H1 (cell line): ENCODE results near the gene NUP98. TPM values are rescaled to one million over a fixed set of nuclear protein-coding genes. Genes with fewer than 3 reads are reported as not detected.

Experiments
- CTCF ChIA-PET: fragments of 300-600 bp; sonication (Branson Sonifier 250); formaldehyde crosslinking; loops from one replicate; lab custom pipeline; 2021; ENCODE audit not compliant: partially characterized antibody; lab: Charles Lee
- POLR2A ChIA-PET: fragments of 300-600 bp; sonication (Branson Sonifier 250); formaldehyde crosslinking; loops from one replicate; lab custom pipeline; 2021; ENCODE audit warnings: inconsistent platforms; ENCODE audit not compliant: partially characterized antibody; lab: Charles Lee
- DNase-seq, 2 experiments: peaks; one replicate each; pipeline versions ENCODE4 v3.0.0 to v3.0.0-alpha.2; 2010 to 2022; ENCODE audit warnings: low spot score in 2 of 2, low read depth in 1 of 2, mixed read lengths in 1 of 2
- FAIRE-seq: peaks from 2 replicates; lab custom pipeline; 2011; peaks lifted over from hg19 to GRCh38; lab: Jason Lieb, UNC
- H2AFZ ChIP-seq: 2 replicates; pipeline ENCODE4 v1.8.1; 2012; ENCODE audit warnings: low read length, inconsistent platforms
- H2AK5ac ChIP-seq: 2 replicates; pipeline ENCODE4 v1.6.1; 2013; ENCODE audit warnings: low read depth, low read length
- H2BK120ac ChIP-seq: replicated peaks from 2 replicates; pipeline ENCODE3; 2013; ENCODE audit warnings: low read depth, low read length, inconsistent platforms
- H2BK12ac ChIP-seq: 2 replicates; pipeline ENCODE4 v1.6.1; 2013; ENCODE audit warnings: low read depth, low read length
- H2BK15ac ChIP-seq: 2 replicates; pipeline ENCODE4 v1.6.1; 2013; ENCODE audit warnings: low read length
- H2BK20ac ChIP-seq: 2 replicates; pipeline ENCODE4 v1.6.1; 2013; ENCODE audit warnings: low read length
- H2BK5ac ChIP-seq: 2 replicates; pipeline ENCODE4 v1.6.1; 2013; ENCODE audit warnings: low read depth, low read length
- H3K14ac ChIP-seq: 2 replicates; pipeline ENCODE4 v1.6.1; 2013; ENCODE audit warnings: inconsistent platforms; ENCODE audit not compliant: insufficient read length
- H3K18ac ChIP-seq: 2 replicates; pipeline ENCODE4 v1.6.1; 2013; ENCODE audit warnings: low read length; ENCODE audit errors: extremely low read depth
- H3K23ac ChIP-seq: 2 replicates; pipeline ENCODE4 v1.6.1; 2013; ENCODE audit warnings: inconsistent platforms; ENCODE audit not compliant: insufficient read length
- H3K23me2 ChIP-seq: 2 replicates; pipeline ENCODE4 v1.6.1; 2013; ENCODE audit warnings: low read depth, low read length
- H3K27ac ChIP-seq: 2 replicates; pipeline ENCODE4 v1.6.1; 2011; ENCODE audit warnings: low read depth, low read length, inconsistent platforms
- H3K27me3 ChIP-seq, 4 experiments: replicated peaks in 1 of 4; 1 replicate in 1 of 4; 2 replicates in 3 of 4; pipeline versions ENCODE4 v1.6.1 to v1.8.1; 2011 to 2013; ENCODE audit warnings: low read length in 3 of 4, mild to moderate bottlenecking in 3 of 4, inconsistent platforms in 2 of 4, mixed read lengths in 2 of 4, moderate library complexity in 1 of 4; ENCODE audit not compliant: control insufficient read depth in 3 of 4, insufficient read depth in 3 of 4; ENCODE audit errors: extremely low read depth in 1 of 4
- H3K36me3 ChIP-seq, 4 experiments: 2 replicates each; pipeline versions ENCODE4 v1.6.1 to v1.8.1; 2011 to 2013; ENCODE audit warnings: mild to moderate bottlenecking in 4 of 4, low read length in 3 of 4, moderate library complexity in 2 of 4, control low read depth in 1 of 4, inconsistent platforms in 1 of 4; ENCODE audit not compliant: insufficient read depth in 4 of 4, control insufficient read depth in 2 of 4
- H3K4ac ChIP-seq: replicated peaks from 2 replicates; pipeline ENCODE3; 2013; ENCODE audit warnings: low read length, low read depth, mixed read lengths, inconsistent platforms; ENCODE audit not compliant: insufficient read length
- H3K4me1 ChIP-seq, 4 experiments: replicated peaks in 1 of 4; 1 replicate in 1 of 4; 2 replicates in 3 of 4; pipeline versions ENCODE4 v1.6.1 to v1.8.1; 2011 to 2013; ENCODE audit warnings: low read length in 3 of 4, inconsistent platforms in 2 of 4, mixed read lengths in 1 of 4; ENCODE audit not compliant: insufficient read depth in 4 of 4, control insufficient read depth in 3 of 4
- H3K4me2 ChIP-seq, 2 experiments: 2 replicates each; pipeline versions ENCODE4 v1.6.1 to v1.8.1; 2011 to 2013; ENCODE audit warnings: low read depth in 2 of 2, low read length in 2 of 2, control low read depth in 1 of 2, inconsistent platforms in 1 of 2, mild to moderate bottlenecking in 1 of 2; ENCODE audit not compliant: insufficient read depth in 1 of 2
- H3K4me3 ChIP-seq, 4 experiments: fragments of 200-600, 300-600 bp in 1 of 4; sonication (generic), shearing (Covaris generic), sonication (Bioruptor Twin) in 1 of 4; 2 replicates each; pipeline versions ENCODE4 v1.5.1 to v1.8.1; 2011 to 2016; ENCODE audit warnings: low read length in 4 of 4, low read depth in 3 of 4, control low read depth in 2 of 4, inconsistent platforms in 2 of 4, mild to moderate bottlenecking in 2 of 4, mixed read lengths in 1 of 4, moderate library complexity in 1 of 4; ENCODE audit not compliant: insufficient read depth in 2 of 4; ENCODE audit errors: extremely low read depth in 1 of 4
- H3K56ac ChIP-seq: replicated peaks from 2 replicates; pipeline ENCODE3; 2013; ENCODE audit warnings: low read depth, mild to moderate bottlenecking, mixed read lengths, low read length, inconsistent platforms; ENCODE audit not compliant: insufficient read length
- H3K79me1 ChIP-seq: 2 replicates; pipeline ENCODE4 v1.6.1; 2013; ENCODE audit warnings: low read depth, low read length, control low read depth
- H3K79me2 ChIP-seq, 2 experiments: 2 replicates each; pipeline versions ENCODE4 v1.6.1 to v1.8.1; 2012 to 2013; ENCODE audit warnings: low read length in 2 of 2, mild to moderate bottlenecking in 2 of 2, inconsistent platforms in 1 of 2; ENCODE audit not compliant: insufficient read depth in 2 of 2, control insufficient read depth in 1 of 2
- H3K9ac ChIP-seq, 4 experiments: replicated peaks in 1 of 4; 1 replicate in 1 of 4; 2 replicates in 3 of 4; pipeline versions ENCODE4 v1.6.1 to v1.8.1; 2011 to 2013; ENCODE audit warnings: low read depth in 3 of 4, low read length in 3 of 4, control low read depth in 2 of 4, mild to moderate bottlenecking in 2 of 4, moderate library complexity in 2 of 4, inconsistent platforms in 1 of 4; ENCODE audit errors: extremely low read depth in 1 of 4
- H3K9me3 ChIP-seq, 2 experiments: 2 replicates each; pipeline versions ENCODE4 v1.6.1 to v1.8.1; 2012 to 2013; ENCODE audit warnings: mild to moderate bottlenecking in 2 of 2, moderate library complexity in 2 of 2, control low read depth in 1 of 2, inconsistent platforms in 1 of 2, low read depth in 1 of 2, low read length in 1 of 2, mixed read lengths in 1 of 2; ENCODE audit not compliant: insufficient read depth in 2 of 2
- H4K20me1 ChIP-seq, 2 experiments: replicated peaks in 1 of 2; 2 replicates each; pipeline versions ENCODE3 to v1.8.1; 2011 to 2013; ENCODE audit warnings: inconsistent platforms in 2 of 2, low read length in 2 of 2, mild to moderate bottlenecking in 1 of 2; ENCODE audit not compliant: insufficient read depth in 2 of 2, control insufficient read depth in 1 of 2
- H4K5ac ChIP-seq: 2 replicates; pipeline ENCODE4 v1.6.1; 2013; ENCODE audit warnings: low read length, low read depth, mixed read lengths, inconsistent platforms; ENCODE audit not compliant: insufficient read length
- H4K8ac ChIP-seq: 2 replicates; pipeline ENCODE4 v1.8.0; 2013; ENCODE audit warnings: mild to moderate bottlenecking, moderate library complexity, low read length, inconsistent platforms; ENCODE audit not compliant: insufficient read depth; ENCODE audit errors: extremely low read depth
- H4K91ac ChIP-seq: replicated peaks from 2 replicates; pipeline ENCODE3; 2013; ENCODE audit warnings: low read length, mixed read lengths, inconsistent platforms; ENCODE audit not compliant: insufficient read length
- CBX8 ChIP-seq: fragments of 300-800, 300-1000 bp; sonication (generic); IDR thresholded peaks from 2 replicates; pipeline ENCODE4 v1.7.1; 2016; ENCODE audit warnings: low read depth, low read length, borderline replicate concordance
- CHD1 ChIP-seq: IDR thresholded peaks from 2 replicates; pipeline ENCODE4 v1.6.1; 2012; ENCODE audit warnings: low read depth, low read length, improper control_type of control experiment
- CREB1 ChIP-seq: IDR thresholded peaks from 2 replicates; pipeline ENCODE4 v1.6.1; 2012; ENCODE audit warnings: inconsistent platforms
- PHF8 ChIP-seq: fragments of 200-600 bp; sonication (generic); conservative IDR thresholded peaks from 2 replicates; pipeline ENCODE4 v1.7.1; 2012; ENCODE audit warnings: low read depth, mild to moderate bottlenecking, inconsistent platforms, low read length, moderate library complexity
- POU5F1 ChIP-seq: IDR thresholded peaks from 2 replicates; pipeline ENCODE4 v1.6.1; 2011; ENCODE audit warnings: low read depth, mild to moderate bottlenecking, low read length, moderate library complexity
- RBBP5 ChIP-seq: IDR thresholded peaks from 2 replicates; pipeline ENCODE4 v1.7.1; 2012; ENCODE audit warnings: low read depth, mild to moderate bottlenecking, inconsistent platforms, low read length, moderate library complexity, borderline replicate concordance
- RFX5 ChIP-seq: IDR thresholded peaks from 2 replicates; pipeline ENCODE4 v1.6.1; 2011; ENCODE audit warnings: low read depth, low read length, improper control_type of control experiment, borderline replicate concordance
- SIN3A ChIP-seq, 2 experiments: IDR thresholded peaks in 1 of 2; conservative IDR thresholded peaks in 1 of 2; 2 replicates each; pipeline ENCODE4 v1.6.1; 2011 to 2012; ENCODE audit warnings: low read length in 2 of 2, improper control_type of control experiment in 1 of 2, low read depth in 1 of 2, mild to moderate bottlenecking in 1 of 2
- SP4 ChIP-seq: IDR thresholded peaks from 2 replicates; pipeline ENCODE4 v1.6.1; 2012; ENCODE audit warnings: low read length, inconsistent platforms
- SUZ12 ChIP-seq: fragments of 200-600 bp; sonication (generic); IDR thresholded peaks from 2 replicates; pipeline ENCODE4 v1.6.1; 2012; ENCODE audit warnings: mild to moderate bottlenecking, inconsistent platforms, low read length, moderate library complexity, mixed read lengths
- USF2 ChIP-seq: IDR thresholded peaks from 2 replicates; pipeline ENCODE4 v1.6.1; 2011; ENCODE audit warnings: low read length, improper control_type of control experiment
- WGBS, 2 experiments: shearing (Covaris generic) in 1 of 2; methylation state at CpG; one replicate each; pipeline versions ENCODE4 v1.1.6 to v1.1.7; 2013 to 2015; ENCODE audit warnings: low lambda C conversion rate in 2 of 2, mixed read lengths in 2 of 2, inconsistent platforms in 1 of 2, low coverage in 1 of 2, missing lambda C conversion rate in 1 of 2; ENCODE audit not compliant: insufficient replicate concordance in 2 of 2, insufficient coverage in 1 of 2, insufficient read length in 1 of 2; ENCODE audit errors: extremely low coverage in 1 of 2, missing lambda C conversion rate in 1 of 2; 5-methylcytosine and 5-hydroxymethylcytosine counted together
- polyA plus RNA-seq, 7 experiments: library from polyadenylated mRNA; depleted of rRNA in 3 of 7; stranded (reverse) in 5 of 7; unstranded in 2 of 7; fragments of >200 nt in 5 of 7; fragments of 200-250 nt in 2 of 7; gene quantifications; 1 replicate in 5 of 7; 2 replicates in 1 of 7; 4 replicates in 1 of 7; pipeline versions ENCODE4 v1.2.1 to v1.2.3, GENCODE V29; 2011 to 2013; ENCODE audit warnings: missing spikeins in 2 of 7, mixed read lengths in 2 of 7
- total RNA-seq: library from RNA; stranded (reverse); fragmentation: NEBNext Ultra II Directional; extraction: Animal tissue kit (Norgen Biotek cat#: 25700); gene quantifications from 2 replicates; pipeline ENCODE4 v1.2.1, GENCODE V29; 2021

NUP98 gene
- total and polyA plus RNA-seq, 2 of the 8 experiments (the other 6 are each of a cell fraction or from before 2014, with no cell fraction given) = 98.6 to 261 TPM

- WGBS, 2 experiments = 92% methylated on average over 7 of the region's 7 CpGs; no CpG with 5 or more reads in 1 of the 2 experiments
These were observed 128.2 kb downstream of the NUP98 start for GRCh38 chr11:3669128-3669527.

More at GRCh38 chr11:3669128-3669527, 128.2 kb downstream of the NUP98 start:
- Histone ChIP-seq H3K23ac (no peak overlapping the region), H2BK15ac (no peak overlapping the region), H2BK120ac (no peak overlapping the region), H3K79me2 (no peaks in the 10 kb centered on the region), H3K27me3 (no peaks in the 10 kb centered on the region), H3K23me2 (no peaks in the 10 kb centered on the region), H3K4ac (no peak overlapping the region), H4K8ac (peak overlapping the region; percentile 69; the same call in 1 of the 2 replicates), H3K36me3 (peaks cover 2 to 14% (median 7%) of the 10 kb centered on the region in 4 experiments; a peak in 6 of 8 replicates), H2AFZ (no peak overlapping the region), H3K4me2 (no peak overlapping the region), H3K9me3 (no peaks in the 10 kb centered on the region), H3K18ac (no peak overlapping the region), H3K14ac (no peak overlapping the region), H3K27ac (no peak overlapping the region), H4K20me1 (peaks cover 0 to 5% of the 10 kb centered on the region in 2 experiments), H4K91ac (no peak overlapping the region), H2BK12ac (no peak overlapping the region), H2AK5ac (no peak overlapping the region), H3K79me1 (no peaks in the 10 kb centered on the region), H3K4me1 (no peaks in the 10 kb centered on the region), H3K4me3 (no peak overlapping the region), H2BK20ac (no peak overlapping the region), H3K9ac (no peak overlapping the region), H3K56ac (no peak overlapping the region), H4K5ac (no peak overlapping the region), H2BK5ac (no peak overlapping the region)
- POLR2A ChIA-PET = no interaction called here
- CTCF ChIA-PET = interaction anchor here (1.2 kb wide), 2 partner anchors 12 to 13 kb away, joined by 3 to 4 read pairs; no protein-coding TSS in a partner anchor
- DNase-seq (no peak), FAIRE-seq (no peak)
- TF ChIP-seq USF2 = no peak
- TF ChIP-seq SP4 = no peak
- no peak for TF ChIP-seq POU5F1
- no peak for TF ChIP-seq CHD1
- no peak for TF ChIP-seq SIN3A (conservative IDR thresholded peaks at IDR 0.05 in 1 of 2, IDR thresholded peaks at IDR 0.05 in 1 of 2; ENCODE audit: low read depth in 1 of 2, low read length in 2 of 2)
- TF ChIP-seq CREB1 = no peak
- no peak for TF ChIP-seq RBBP5
- TF ChIP-seq PHF8 = no peak
- TF ChIP-seq CBX8 = no peak
- no peak for TF ChIP-seq RFX5
- TF ChIP-seq SUZ12 = no peak
